Activated naive CD4-positive, alpha-beta T cell treated with anti-CD3 and anti-CD28 coated beads, Interleukin-2, amount 50 U/mL, for 72 hours (primary cell): ENCODE results near the gene OR52N4. TPM values are rescaled to one million over a fixed set of nuclear protein-coding genes. Genes with fewer than 3 reads are reported as not detected.

Experiments
- ATAC-seq, 2 donors: fragments of 150-1000 bp; cut with Tn5 transposase; 2 replicates each; pipeline ENCODE4 v1.10.0; 2021; ENCODE audit warnings: mild to moderate bottlenecking in 2 of 2, moderate library complexity in 2 of 2
- DNase-seq, 2 donors: peaks; one replicate each; pipeline ENCODE4 v3.0.0; 2021 to 2022; ENCODE audit warnings: low spot score in 2 of 2
- H3K27ac Mint-ChIP-seq, 2 donors: one replicate each; pipeline ENCODE4 v1.8.0; 2022; ENCODE audit warnings: mild to moderate bottlenecking in 2 of 2, mixed read lengths in 2 of 2
- H3K36me3 Mint-ChIP-seq, 2 donors: one replicate each; pipeline ENCODE4 v1.8.0; 2022; ENCODE audit warnings: mixed read lengths in 2 of 2
- H3K9me3 Mint-ChIP-seq, 2 donors: one replicate each; pipeline ENCODE4 v1.8.0; 2022; ENCODE audit warnings: mixed read lengths in 2 of 2
- total RNA-seq, 2 donors: library from RNA; stranded (reverse); gene quantifications; one replicate each; pipeline ENCODE4 v1.2.3, GENCODE V29; 2022

OR52N4 gene
- total RNA-seq, 2 donors from 2014 or later, result 0.41 to 1.3 TPM

DNA sequence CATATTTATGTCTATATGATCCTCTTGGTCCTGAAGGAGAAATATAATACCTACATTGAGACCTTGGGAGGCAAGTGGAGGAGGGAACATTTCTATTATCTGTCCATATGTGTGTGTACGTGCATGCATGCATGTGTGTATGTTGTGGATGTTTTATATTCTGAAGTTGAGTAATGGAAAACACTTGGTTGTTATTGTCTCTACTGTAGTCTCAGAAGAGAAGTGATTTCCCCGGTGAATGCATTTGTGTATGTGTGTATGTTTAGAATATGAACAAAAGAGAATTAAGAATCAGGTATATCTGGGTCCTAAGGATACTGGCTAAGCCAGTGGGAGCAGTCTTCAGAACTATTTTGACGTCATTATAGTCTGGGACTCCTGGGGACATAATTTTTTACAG is 37.1 kb downstream of the OR52N4 start, which contains the start of gene OR52N1:
TSS of gene OR52N1 (minus strand) at position 101 of the 400 bp plus-strand sequence. CDS start 2,449 bp downstream, outside the sequence.
- ATAC-seq (no peak), DNase-seq (no peak)
- Mint-ChIP-seq H3K9me3 (no peaks in the 10 kb centered on the region), H3K27ac (no peak within 1 kb of the TSS), H3K36me3 (no peaks in the 10 kb centered on the region)

DNA sequence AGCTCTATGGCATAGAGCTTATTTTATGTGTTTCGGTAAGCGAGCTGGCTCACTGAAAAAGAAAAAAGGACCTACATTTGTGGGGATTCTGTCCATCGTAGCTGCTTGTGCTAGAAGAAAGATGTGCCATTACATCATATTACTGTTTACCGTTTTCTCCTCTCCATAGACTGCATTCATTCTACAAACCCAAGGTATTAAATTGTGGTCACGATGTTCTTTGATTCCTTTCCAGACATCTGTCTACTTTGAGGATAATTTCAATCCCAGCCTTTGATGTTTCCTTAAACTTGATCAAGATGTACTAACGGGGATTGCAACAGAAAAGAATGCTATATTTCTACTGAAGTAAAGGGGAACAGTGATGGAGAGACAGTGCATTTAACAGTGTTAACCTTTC is 42.5 kb downstream of the OR52N4 start:
- no peaks in the 10 kb centered on the region for H3K9me3 Mint-ChIP-seq
- ATAC-seq (no peak), DNase-seq (no peak)
- H3K36me3 Mint-ChIP-seq, result no peaks in the 10 kb centered on the region
- no peak overlapping the region for H3K27ac Mint-ChIP-seq

DNA sequence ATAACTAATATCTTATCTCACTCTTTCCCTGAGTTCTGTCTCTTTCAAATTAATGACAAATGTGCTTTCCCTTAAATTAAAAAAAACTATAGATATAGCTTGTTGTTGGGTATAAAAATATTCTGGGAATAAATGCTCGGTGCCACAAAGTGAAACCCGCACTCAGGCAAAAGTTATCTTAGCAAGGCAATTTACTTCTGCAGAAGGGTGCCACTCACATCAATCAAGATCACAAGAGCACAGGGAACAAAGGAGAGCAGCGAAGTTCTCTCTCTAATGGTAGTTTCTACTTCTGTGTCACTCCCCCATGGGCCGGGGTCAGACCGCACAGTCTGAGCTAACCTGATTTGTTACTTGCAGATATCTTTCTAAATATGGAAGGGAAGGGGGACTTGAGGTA is 49.9 kb downstream of the OR52N4 start:
- Mint-ChIP-seq H3K9me3 (peaks cover 5 to 9% of the 10 kb centered on the region in 2 donors), H3K27ac (no peak overlapping the region), H3K36me3 (no peaks in the 10 kb centered on the region)
- no peak for ATAC-seq
- no peak for DNase-seq

Other genes with a start within 250 kb of the OR52N4 start
- under 1 TPM; 0.10 to 0.25 TPM for gene UBQLN3, start 244.3 kb upstream of the OR52N4 start, total RNA-seq
- under 1 TPM; 0.21 to 0.32 TPM for gene UBQLNL, start 237.5 kb upstream of the OR52N4 start, total RNA-seq
- under 1 TPM in 1 of 2 donors, not detected in 1; 0.23 TPM for gene OR52H1, start 205.7 kb upstream of the OR52N4 start, total RNA-seq
- not detected for gene OR52B6, start 173.4 kb upstream of the OR52N4 start, total RNA-seq
- gene TRIM6, start 157.6 kb upstream of the OR52N4 start, total RNA-seq, result 1 to 10 TPM in 1 of 2 donors, under 1 TPM in 1; 0.80 to 1.6 TPM
- gene TRIM34, start 129.2 kb upstream of the OR52N4 start, total RNA-seq, result 10 to 100 TPM; 10.9 to 12.0 TPM
- 10 to 100 TPM; 30.2 to 31.9 TPM for gene TRIM5, start 69.2 kb upstream of the OR52N4 start, total RNA-seq
- gene TRIM22, start 64.5 kb upstream of the OR52N4 start, total RNA-seq, result 100 to 1,000 TPM; 151 to 228 TPM
- under 1 TPM; 0.48 to 0.93 TPM for gene OR56B1, start 17.8 kb upstream of the OR52N4 start, total RNA-seq
- gene OR52N5, start 29.1 kb downstream of the OR52N4 start, total RNA-seq, result under 1 TPM in 1 of 2 donors, not detected in 1; 0.08 TPM
- gene OR52N1, start 37.0 kb downstream of the OR52N4 start, total RNA-seq, result under 1 TPM; 0.14 to 0.58 TPM
- gene OR52N2, start 54.7 kb downstream of the OR52N4 start, total RNA-seq, result not detected
- gene OR52E6, start 87.7 kb downstream of the OR52N4 start, total RNA-seq, result not detected
- gene OR52E8, start 103.4 kb downstream of the OR52N4 start, total RNA-seq, result not detected
- gene OR52E4, start 126.4 kb downstream of the OR52N4 start, total RNA-seq, result not detected
- gene OR52E5, start 139.0 kb downstream of the OR52N4 start, total RNA-seq, result not detected
- not detected for gene OR56A3, start 188.0 kb downstream of the OR52N4 start, total RNA-seq
- gene OR56A5, start 214.3 kb downstream of the OR52N4 start, total RNA-seq, result not detected
- gene OR52L1, start 232.7 kb downstream of the OR52N4 start, total RNA-seq, result not detected